Epidermal melanocyte (primary cell): ENCODE measurements around the gene EMILIN2.
A peak's percentile ranks its signal among the peaks of the same experiment; 100 is the strongest.
"Not testable (repeated sequence)": the region's sequence is repeated elsewhere in the genome, so short reads cannot be mapped to it uniquely, and the experiment has no call there.

Experiments used
- DNase-seq: peaks from one replicate; pipeline ENCODE4 v3.0.0; 2011; ENCODE audit warnings: low spot score; ENCODE audit not compliant: insufficient read length

Gene EMILIN2

GRCh38 chr18:2914185-2914880, 67.5 kb downstream of the EMILIN2 start:
- DNase-seq: no peak

- DNase-seq: no peak
Observed at GRCh38 chr18:2914881-2915240, 68.1 kb downstream of the EMILIN2 start.

- DNase-seq: not testable (repeated sequence)
Observed at GRCh38 chr18:2915486-2915885, 68.7 kb downstream of the EMILIN2 start.

- DNase-seq: no peak
Observed at GRCh38 chr18:2916184-2916583, 69.4 kb downstream of the EMILIN2 start.

- no peak for DNase-seq
Observed at GRCh38 chr18:2917259-2918047, 70.6 kb downstream of the EMILIN2 start.

GRCh38 chr18:2918761-2919550, 72.2 kb downstream of the EMILIN2 start:
- DNase-seq: no peak

- DNase-seq: no peak
Observed at GRCh38 chr18:2919600-2919999, 72.8 kb downstream of the EMILIN2 start.

GRCh38 chr18:2920027-2920426, 73.2 kb downstream of the EMILIN2 start:
- DNase-seq: no peak

GRCh38 chr18:2920546-2921343, 73.9 kb downstream of the EMILIN2 start:
- no peak for DNase-seq

- DNase-seq: no peak
Observed at GRCh38 chr18:2921778-2922177, 75.0 kb downstream of the EMILIN2 start.

- no peak for DNase-seq
Observed at GRCh38 chr18:2923464-2923863, 76.7 kb downstream of the EMILIN2 start.

- DNase-seq: no peak
Observed at GRCh38 chr18:2924920-2925319, 78.1 kb downstream of the EMILIN2 start.

- DNase-seq: no peak
Observed at GRCh38 chr18:2926528-2926927, 79.7 kb downstream of the EMILIN2 start.

- DNase-seq: no peak
Observed at GRCh38 chr18:2927745-2928144, 80.9 kb downstream of the EMILIN2 start.

- DNase-seq: peak; percentile 58
Observed at GRCh38 chr18:2932247-2933181, 85.7 kb downstream of the EMILIN2 start.

GRCh38 chr18:2933995-2934394, 87.2 kb downstream of the EMILIN2 start:
- DNase-seq: no peak

GRCh38 chr18:2935438-2936192, 88.8 kb downstream of the EMILIN2 start:
- no peak for DNase-seq

- no peak for DNase-seq
Observed at GRCh38 chr18:2939317-2939716, 92.5 kb downstream of the EMILIN2 start.

GRCh38 chr18:2948038-2948437, 101.2 kb downstream of the EMILIN2 start:
- no peak for DNase-seq
